ENCODE results near the gene VWA8. TPM values are rescaled to one million over a fixed set of nuclear protein-coding genes. Genes with fewer than 3 reads are reported as not detected.
A peak's percentile ranks its signal among the peaks of the same experiment; 100 is the strongest.

The VWA8 gene
- total and polyA plus RNA-seq, 2 donors, result 8.1 to 20.9 TPM

GRCh38 chr13:41675306-41675705, 285.6 kb downstream of the VWA8 start:
- Histone ChIP-seq H3K9me3 (ENCODE audit: control insufficient read depth in 2 of 2, insufficient read depth in 1 of 2, low read length in 1 of 2) (no peaks in the 10 kb centered on the region), H3K27me3 (ENCODE audit: control insufficient read depth in 2 of 2, insufficient read depth in 1 of 2, low read length in 1 of 2) (no peaks in the 10 kb centered on the region), H3K27ac (ENCODE audit: low read depth in 1 of 2, low read length in 1 of 2) (no peak overlapping the region), H3K4me1 (ENCODE audit: control insufficient read depth in 2 of 2, insufficient read depth in 2 of 2, low read length in 2 of 2) (peaks cover 0 to 8% of the 10 kb centered on the region in 2 donors), H3K4me3 (ENCODE audit: low read length in 2 of 2) (no peak overlapping the region), H3K36me3 (ENCODE audit: control insufficient read depth in 2 of 2, insufficient read depth in 2 of 2, low read length in 1 of 2) (peaks cover 0 to 8% of the 10 kb centered on the region in 2 donors)
- 96% methylated on average over 3 of the region's 3 CpGs for WGBS
- DNase-seq (ENCODE audit: low read depth in 6 of 9, low spot score in 9 of 9), result no peak

GRCh38 chr13:41674246-41674645, 286.7 kb downstream of the VWA8 start:
- Histone ChIP-seq H3K4me3 (ENCODE audit: low read length in 2 of 2) (no peak overlapping the region), H3K4me1 (ENCODE audit: control insufficient read depth in 2 of 2, insufficient read depth in 2 of 2, low read length in 2 of 2) (peaks cover 0 to 6% of the 10 kb centered on the region in 2 donors), H3K27ac (ENCODE audit: low read depth in 1 of 2, low read length in 1 of 2) (no peak overlapping the region), H3K9me3 (ENCODE audit: control insufficient read depth in 2 of 2, insufficient read depth in 1 of 2, low read length in 1 of 2) (no peaks in the 10 kb centered on the region), H3K36me3 (ENCODE audit: control insufficient read depth in 2 of 2, insufficient read depth in 2 of 2, low read length in 1 of 2) (peaks cover 0 to 8% of the 10 kb centered on the region in 2 donors), H3K27me3 (ENCODE audit: control insufficient read depth in 2 of 2, insufficient read depth in 1 of 2, low read length in 1 of 2) (no peaks in the 10 kb centered on the region)
- peak in 2 of 9 donors; percentile 22 to 28 for DNase-seq (ENCODE audit: low read depth in 6 of 9, low spot score in 9 of 9)
- 47% methylated on average over 2 of the region's 2 CpGs for WGBS

- Histone ChIP-seq H3K27ac (ENCODE audit: low read depth in 1 of 2, low read length in 1 of 2) (no peak overlapping the region), H3K4me3 (ENCODE audit: low read length in 2 of 2) (no peak overlapping the region), H3K36me3 (ENCODE audit: control insufficient read depth in 2 of 2, insufficient read depth in 2 of 2, low read length in 1 of 2) (peaks cover 0 to 8% of the 10 kb centered on the region in 2 donors), H3K27me3 (ENCODE audit: control insufficient read depth in 2 of 2, insufficient read depth in 1 of 2, low read length in 1 of 2) (no peaks in the 10 kb centered on the region), H3K9me3 (ENCODE audit: control insufficient read depth in 2 of 2, insufficient read depth in 1 of 2, low read length in 1 of 2) (no peaks in the 10 kb centered on the region), H3K4me1 (ENCODE audit: control insufficient read depth in 2 of 2, insufficient read depth in 2 of 2, low read length in 2 of 2) (peaks cover 0 to 6% of the 10 kb centered on the region in 2 donors)
- DNase-seq (ENCODE audit: low read depth in 6 of 9, low spot score in 9 of 9), result no peak
- WGBS, result 98% methylated on average over 2 of the region's 2 CpGs
Measured at GRCh38 chr13:41673640-41674039, 287.3 kb downstream of the VWA8 start.

GRCh38 chr13:41670873-41671443, 290.0 kb downstream of the VWA8 start:
- no peak overlapping the region for H3K27ac ChIP-seq (ENCODE audit: low read depth in 1 of 2, low read length in 1 of 2)
- 95% methylated on average over 8 of the region's 8 CpGs for WGBS
- H3K27me3 ChIP-seq (ENCODE audit: control insufficient read depth in 2 of 2, insufficient read depth in 1 of 2, low read length in 1 of 2), result no peaks in the 10 kb centered on the region
- no peak for DNase-seq (ENCODE audit: low read depth in 6 of 9, low spot score in 9 of 9)
- no peak overlapping the region for H3K4me3 ChIP-seq (ENCODE audit: low read length in 2 of 2)
- H3K4me1 ChIP-seq (ENCODE audit: control insufficient read depth in 2 of 2, insufficient read depth in 2 of 2, low read length in 2 of 2), result peaks cover 0 to 6% of the 10 kb centered on the region in 2 donors
- H3K36me3 ChIP-seq (ENCODE audit: control insufficient read depth in 2 of 2, insufficient read depth in 2 of 2, low read length in 1 of 2), result peaks cover 0 to 8% of the 10 kb centered on the region in 2 donors
- no peaks in the 10 kb centered on the region for H3K9me3 ChIP-seq (ENCODE audit: control insufficient read depth in 2 of 2, insufficient read depth in 1 of 2, low read length in 1 of 2)

GRCh38 chr13:41668130-41668757, 292.7 kb downstream of the VWA8 start:
- 69% methylated on average over 1 of the region's 1 CpG for WGBS
- H3K27ac ChIP-seq (ENCODE audit: low read depth in 1 of 2, low read length in 1 of 2), result no peak overlapping the region
- H3K4me3 ChIP-seq (ENCODE audit: low read length in 2 of 2), result no peak overlapping the region
- peak; percentile 52 to 89 (median 70) for DNase-seq (ENCODE audit: low read depth in 6 of 9, low spot score in 9 of 9)
- H3K9me3 ChIP-seq (ENCODE audit: control insufficient read depth in 2 of 2, insufficient read depth in 1 of 2, low read length in 1 of 2), result no peaks in the 10 kb centered on the region
- no peaks in the 10 kb centered on the region for H3K27me3 ChIP-seq (ENCODE audit: control insufficient read depth in 2 of 2, insufficient read depth in 1 of 2, low read length in 1 of 2)
- no peaks in the 10 kb centered on the region for H3K4me1 ChIP-seq (ENCODE audit: control insufficient read depth in 2 of 2, insufficient read depth in 2 of 2, low read length in 2 of 2)
- peaks cover 0 to 4% of the 10 kb centered on the region in 2 donors for H3K36me3 ChIP-seq (ENCODE audit: control insufficient read depth in 2 of 2, insufficient read depth in 2 of 2, low read length in 1 of 2)

GRCh38 chr13:41666644-41667043, 294.3 kb downstream of the VWA8 start:
- Histone ChIP-seq H3K36me3 (ENCODE audit: control insufficient read depth in 2 of 2, insufficient read depth in 2 of 2, low read length in 1 of 2) (peaks cover 0 to 1% of the 10 kb centered on the region in 2 donors), H3K4me3 (ENCODE audit: low read length in 2 of 2) (no peak overlapping the region), H3K27ac (ENCODE audit: low read depth in 1 of 2, low read length in 1 of 2) (no peak overlapping the region), H3K4me1 (ENCODE audit: control insufficient read depth in 2 of 2, insufficient read depth in 2 of 2, low read length in 2 of 2) (no peaks in the 10 kb centered on the region), H3K27me3 (ENCODE audit: control insufficient read depth in 2 of 2, insufficient read depth in 1 of 2, low read length in 1 of 2) (no peaks in the 10 kb centered on the region), H3K9me3 (ENCODE audit: control insufficient read depth in 2 of 2, insufficient read depth in 1 of 2, low read length in 1 of 2) (no peaks in the 10 kb centered on the region)
- DNase-seq (ENCODE audit: low read depth in 6 of 9, low spot score in 9 of 9), result no peak
- WGBS, result 95% methylated on average over 4 of the region's 4 CpGs

GRCh38 chr13:41660411-41660810, 300.5 kb downstream of the VWA8 start:
- H3K4me3 ChIP-seq (ENCODE audit: low read length in 2 of 2), result no peak overlapping the region
- 98% methylated on average over 2 of the region's 2 CpGs for WGBS
- no peak overlapping the region for H3K27ac ChIP-seq (ENCODE audit: low read depth in 1 of 2, low read length in 1 of 2)
- no peaks in the 10 kb centered on the region for H3K36me3 ChIP-seq (ENCODE audit: control insufficient read depth in 2 of 2, insufficient read depth in 2 of 2, low read length in 1 of 2)
- H3K27me3 ChIP-seq (ENCODE audit: control insufficient read depth in 2 of 2, insufficient read depth in 1 of 2, low read length in 1 of 2), result no peaks in the 10 kb centered on the region
- H3K4me1 ChIP-seq (ENCODE audit: control insufficient read depth in 2 of 2, insufficient read depth in 2 of 2, low read length in 2 of 2), result no peaks in the 10 kb centered on the region
- no peaks in the 10 kb centered on the region for H3K9me3 ChIP-seq (ENCODE audit: control insufficient read depth in 2 of 2, insufficient read depth in 1 of 2, low read length in 1 of 2)
- no peak for DNase-seq (ENCODE audit: low read depth in 6 of 9, low spot score in 9 of 9)

GRCh38 chr13:41658057-41658661, 302.8 kb downstream of the VWA8 start:
- no peaks in the 10 kb centered on the region for H3K4me1 ChIP-seq (ENCODE audit: control insufficient read depth in 2 of 2, insufficient read depth in 2 of 2, low read length in 2 of 2)
- WGBS, result 95% methylated on average over 7 of the region's 7 CpGs
- DNase-seq (ENCODE audit: low read depth in 6 of 9, low spot score in 9 of 9), result no peak
- H3K9me3 ChIP-seq (ENCODE audit: control insufficient read depth in 2 of 2, insufficient read depth in 1 of 2, low read length in 1 of 2), result no peaks in the 10 kb centered on the region
- H3K4me3 ChIP-seq (ENCODE audit: low read length in 2 of 2), result no peak overlapping the region
- H3K27ac ChIP-seq (ENCODE audit: low read depth in 1 of 2, low read length in 1 of 2), result no peak overlapping the region
- H3K36me3 ChIP-seq (ENCODE audit: control insufficient read depth in 2 of 2, insufficient read depth in 2 of 2, low read length in 1 of 2), result no peaks in the 10 kb centered on the region
- no peaks in the 10 kb centered on the region for H3K27me3 ChIP-seq (ENCODE audit: control insufficient read depth in 2 of 2, insufficient read depth in 1 of 2, low read length in 1 of 2)

- H3K27me3 ChIP-seq (ENCODE audit: control insufficient read depth in 2 of 2, insufficient read depth in 1 of 2, low read length in 1 of 2), result no peaks in the 10 kb centered on the region
- no peak overlapping the region for H3K4me3 ChIP-seq (ENCODE audit: low read length in 2 of 2)
- no peaks in the 10 kb centered on the region for H3K36me3 ChIP-seq (ENCODE audit: control insufficient read depth in 2 of 2, insufficient read depth in 2 of 2, low read length in 1 of 2)
- no peaks in the 10 kb centered on the region for H3K9me3 ChIP-seq (ENCODE audit: control insufficient read depth in 2 of 2, insufficient read depth in 1 of 2, low read length in 1 of 2)
- H3K4me1 ChIP-seq (ENCODE audit: control insufficient read depth in 2 of 2, insufficient read depth in 2 of 2, low read length in 2 of 2), result peaks cover 4 to 6% of the 10 kb centered on the region in 2 donors
- no peak for DNase-seq (ENCODE audit: low read depth in 6 of 9, low spot score in 9 of 9)
- H3K27ac ChIP-seq (ENCODE audit: low read depth in 1 of 2, low read length in 1 of 2), result no peak overlapping the region
- 96% methylated on average over 6 of the region's 6 CpGs for WGBS
Measured at GRCh38 chr13:41655997-41656396, 304.9 kb downstream of the VWA8 start.

Measured in thymus (tissue), 11 donors.